Measurements from ENCODE around the gene SMYD3. TPM values are rescaled to one million over a fixed set of nuclear protein-coding genes. Genes with fewer than 3 reads are reported as not detected.

SMYD3 gene
- total RNA-seq, 1 donor from 2014 or later, result 34.9 TPM

- no peak for TF ChIP-seq CTCF (IDR thresholded peaks at IDR 0.05; ENCODE audit: unreplicated experiment)
- Mint-ChIP-seq H3K9me3 (peaks cover 6% of the 10 kb centered on the region), H3K27ac (no peak overlapping the region), H3K27me3 (ENCODE audit: low read depth) (no peaks in the 10 kb centered on the region), H3K4me1 (peaks cover 29% of the 10 kb centered on the region), H3K36me3 (no peaks in the 10 kb centered on the region), H3K4me3 (no peak overlapping the region)
- DNase-seq (ENCODE audit: low spot score in 2 of 2, unreplicated experiment in 2 of 2), result no peak
Observed at GRCh38 chr1:245987997-245988392, 519.1 kb downstream of the SMYD3 start.

- Mint-ChIP-seq H3K27ac (no peak overlapping the region), H3K9me3 (peaks cover 6% of the 10 kb centered on the region), H3K27me3 (ENCODE audit: low read depth) (no peaks in the 10 kb centered on the region), H3K4me3 (no peak overlapping the region), H3K4me1 (peaks cover 29% of the 10 kb centered on the region), H3K36me3 (no peaks in the 10 kb centered on the region)
- no peak for TF ChIP-seq CTCF (IDR thresholded peaks at IDR 0.05; ENCODE audit: unreplicated experiment)
- DNase-seq (ENCODE audit: low spot score in 2 of 2, unreplicated experiment in 2 of 2), result no peak
Observed at GRCh38 chr1:245987577-245987976, 519.5 kb downstream of the SMYD3 start.

- Mint-ChIP-seq H3K9me3 (peaks cover 6% of the 10 kb centered on the region), H3K27me3 (ENCODE audit: low read depth) (no peaks in the 10 kb centered on the region), H3K36me3 (no peaks in the 10 kb centered on the region), H3K4me1 (peaks cover 29% of the 10 kb centered on the region), H3K4me3 (no peak overlapping the region), H3K27ac (peak overlapping the region; percentile 76)
- no peak for TF ChIP-seq CTCF (IDR thresholded peaks at IDR 0.05; ENCODE audit: unreplicated experiment)
- DNase-seq (ENCODE audit: low spot score in 2 of 2, unreplicated experiment in 2 of 2), result no peak
Observed at GRCh38 chr1:245987219-245987545, 519.9 kb downstream of the SMYD3 start.

GRCh38 chr1:245986404-245987218, 520.5 kb downstream of the SMYD3 start:
- no peak overlapping the region for H3K4me3 Mint-ChIP-seq
- no peak for DNase-seq (ENCODE audit: low spot score in 2 of 2, unreplicated experiment in 2 of 2)
- H3K9me3 Mint-ChIP-seq, result peaks cover 6% of the 10 kb centered on the region
- peak overlapping the region; percentile 76 for H3K27ac Mint-ChIP-seq
- H3K36me3 Mint-ChIP-seq, result no peaks in the 10 kb centered on the region
- peaks cover 29% of the 10 kb centered on the region for H3K4me1 Mint-ChIP-seq
- no peak for TF ChIP-seq CTCF (IDR thresholded peaks at IDR 0.05; ENCODE audit: unreplicated experiment)
- no peaks in the 10 kb centered on the region for H3K27me3 Mint-ChIP-seq (ENCODE audit: low read depth)

- Mint-ChIP-seq H3K27me3 (ENCODE audit: low read depth) (no peaks in the 10 kb centered on the region), H3K4me1 (peaks cover 26% of the 10 kb centered on the region), H3K4me3 (no peak overlapping the region), H3K9me3 (peaks cover 6% of the 10 kb centered on the region), H3K36me3 (no peaks in the 10 kb centered on the region), H3K27ac (no peak overlapping the region)
- no peak for DNase-seq (ENCODE audit: low spot score in 2 of 2, unreplicated experiment in 2 of 2)
- TF ChIP-seq CTCF (IDR thresholded peaks at IDR 0.05; ENCODE audit: unreplicated experiment), result no peak
Observed at GRCh38 chr1:245984390-245985155, 522.5 kb downstream of the SMYD3 start.

Data from mesothelial cell of epicardium (in vitro differentiated cells).